DOHH2 (cell line): Measurements from ENCODE around the gene OSTF1.

Experiments
- H3F3A ChIP-seq: fragments of 200-600 bp; sonication (generic), shearing (Covaris generic); 2 replicates; pipeline ENCODE4 v1.6.0; 2016; ENCODE audit warnings: antibody characterized with exemption, mild to moderate bottlenecking; ENCODE audit not compliant: control insufficient read depth, insufficient read depth
- H3K27ac ChIP-seq: fragments of 200-600 bp; sonication (generic); 2 replicates; pipeline ENCODE4 v1.5.1; 2014; ENCODE audit warnings: low read depth, mild to moderate bottlenecking, low read length, moderate library complexity
- H3K27me3 ChIP-seq: fragments of 200-600 bp; sonication (generic); 2 replicates; pipeline ENCODE4 v1.6.1; 2014; ENCODE audit warnings: mild to moderate bottlenecking, low read length, mixed read lengths; ENCODE audit not compliant: control insufficient read depth
- H3K36me3 ChIP-seq: fragments of 200-600 bp; sonication (generic); 2 replicates; pipeline ENCODE4 v1.6.1; 2014; ENCODE audit warnings: mild to moderate bottlenecking, low read length, moderate library complexity, mixed read lengths; ENCODE audit not compliant: control insufficient read depth
- H3K4me1 ChIP-seq: fragments of 200-600 bp; sonication (generic); 2 replicates; pipeline ENCODE4 v1.6.1; 2014; ENCODE audit warnings: mild to moderate bottlenecking, low read length, mixed read lengths; ENCODE audit not compliant: control insufficient read depth
- H3K4me2 ChIP-seq: fragments of 200-600 bp; sonication (generic); 2 replicates; pipeline ENCODE4 v1.6.0; 2014; ENCODE audit warnings: mild to moderate bottlenecking, low read length, moderate library complexity
- H3K4me3 ChIP-seq: fragments of 200-600 bp; sonication (generic); 2 replicates; pipeline ENCODE4 v1.5.1; 2014; ENCODE audit warnings: mild to moderate bottlenecking, low read length, mixed read lengths
- H3K79me2 ChIP-seq: fragments of 200-600 bp; sonication (generic); 2 replicates; pipeline ENCODE4 v1.6.1; 2014; ENCODE audit warnings: mild to moderate bottlenecking, low read length, mixed read lengths; ENCODE audit not compliant: control insufficient read depth
- H3K9me2 ChIP-seq: fragments of 200-600 bp; sonication (generic); replicated peaks from 2 replicates; pipeline ENCODE4 v1.6.1; 2014; ENCODE audit warnings: mild to moderate bottlenecking, low read length, mixed read lengths; ENCODE audit not compliant: control insufficient read depth
- H3K9me3 ChIP-seq: fragments of 200-600 bp; sonication (generic); 2 replicates; pipeline ENCODE4 v1.6.1; 2014; ENCODE audit warnings: antibody characterized with exemption, low read length, mixed read lengths; ENCODE audit not compliant: control insufficient read depth, insufficient read depth
- H4K20me1 ChIP-seq: fragments of 200-600 bp; sonication (generic); 2 replicates; pipeline ENCODE4 v1.6.0; 2014; ENCODE audit warnings: low read depth, mild to moderate bottlenecking, antibody characterized with exemption, low read length, moderate library complexity; ENCODE audit not compliant: control insufficient read depth, insufficient read depth
- EZH2phosphoT487 ChIP-seq: fragments of 200-600 bp; sonication (generic); IDR thresholded peaks from 2 replicates; pipeline ENCODE4 v1.6.1; 2017; ENCODE audit warnings: borderline replicate concordance, mild to moderate bottlenecking, antibody characterized with exemption, low read length, moderate library complexity, mixed read lengths
- TF ChIP-seq, protein P1 (sequence below): fragments of 200-600 bp; sonication (generic); IDR thresholded peaks from one replicate; pipeline ENCODE4 v1.5.1; 2014; ENCODE audit warnings: antibody characterized with exemption, mild to moderate bottlenecking, low read depth, low read length; ENCODE audit not compliant: poor library complexity, severe bottlenecking

OSTF1 gene

DNA sequence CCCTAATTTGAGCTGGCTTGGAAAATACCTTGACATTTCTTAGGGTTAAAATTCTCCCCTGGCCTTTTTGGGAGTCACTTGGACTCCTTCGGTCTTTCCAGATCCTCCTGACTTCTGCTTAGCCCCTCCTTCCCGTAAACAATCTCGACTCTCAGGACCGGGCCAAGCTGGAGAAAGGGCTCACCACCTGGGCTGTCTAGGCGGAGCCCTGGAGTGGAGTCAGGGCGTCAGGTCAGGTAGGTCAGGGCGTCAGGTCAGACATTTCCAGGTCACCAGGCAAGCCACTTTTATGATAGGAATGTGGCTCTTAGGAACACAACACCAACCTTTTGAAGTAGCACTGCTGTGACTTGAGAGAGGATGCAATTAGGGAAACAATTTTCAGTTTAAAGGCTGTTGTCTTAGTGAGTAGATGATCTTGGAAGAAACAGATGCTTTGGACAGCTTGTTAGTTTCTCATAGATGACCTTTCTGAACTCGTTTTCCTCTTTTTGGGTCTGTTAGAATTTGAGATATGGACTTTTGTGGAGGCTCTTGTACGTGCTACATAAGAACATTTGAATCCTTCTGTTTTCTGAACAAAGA lies 12.8 kb downstream of the OSTF1 start:
- Histone ChIP-seq H3K27ac (no peak overlapping the region), H3K36me3 (no peaks in the 10 kb centered on the region), H3K9me3 (no peaks in the 10 kb centered on the region), H3K9me2 (no peaks in the 10 kb centered on the region), H3K4me1 (no peaks in the 10 kb centered on the region), H3K79me2 (peaks cover 74% of the 10 kb centered on the region), H3K27me3 (no peaks in the 10 kb centered on the region), H3F3A (no peaks in the 10 kb centered on the region), H3K4me2 (no peak overlapping the region), H3K4me3 (no peak overlapping the region), H4K20me1 (no peaks in the 10 kb centered on the region; the same call in 1 of the 2 replicates)
- TF ChIP-seq, protein P1, sequence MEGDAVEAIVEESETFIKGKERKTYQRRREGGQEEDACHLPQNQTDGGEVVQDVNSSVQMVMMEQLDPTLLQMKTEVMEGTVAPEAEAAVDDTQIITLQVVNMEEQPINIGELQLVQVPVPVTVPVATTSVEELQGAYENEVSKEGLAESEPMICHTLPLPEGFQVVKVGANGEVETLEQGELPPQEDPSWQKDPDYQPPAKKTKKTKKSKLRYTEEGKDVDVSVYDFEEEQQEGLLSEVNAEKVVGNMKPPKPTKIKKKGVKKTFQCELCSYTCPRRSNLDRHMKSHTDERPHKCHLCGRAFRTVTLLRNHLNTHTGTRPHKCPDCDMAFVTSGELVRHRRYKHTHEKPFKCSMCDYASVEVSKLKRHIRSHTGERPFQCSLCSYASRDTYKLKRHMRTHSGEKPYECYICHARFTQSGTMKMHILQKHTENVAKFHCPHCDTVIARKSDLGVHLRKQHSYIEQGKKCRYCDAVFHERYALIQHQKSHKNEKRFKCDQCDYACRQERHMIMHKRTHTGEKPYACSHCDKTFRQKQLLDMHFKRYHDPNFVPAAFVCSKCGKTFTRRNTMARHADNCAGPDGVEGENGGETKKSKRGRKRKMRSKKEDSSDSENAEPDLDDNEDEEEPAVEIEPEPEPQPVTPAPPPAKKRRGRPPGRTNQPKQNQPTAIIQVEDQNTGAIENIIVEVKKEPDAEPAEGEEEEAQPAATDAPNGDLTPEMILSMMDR, result no peak
- no peak for TF ChIP-seq EZH2phosphoT487

GRCh38 chr9:75102177-75102790 lies 14.0 kb downstream of the OSTF1 start:
- Histone ChIP-seq H3K36me3 (no peaks in the 10 kb centered on the region), H3K4me2 (no peak overlapping the region), H3K4me3 (no peak overlapping the region), H3F3A (no peaks in the 10 kb centered on the region), H4K20me1 (no peaks in the 10 kb centered on the region), H3K9me3 (no peaks in the 10 kb centered on the region), H3K9me2 (no peaks in the 10 kb centered on the region), H3K27me3 (no peaks in the 10 kb centered on the region), H3K79me2 (peaks cover 63% of the 10 kb centered on the region), H3K27ac (no peak overlapping the region), H3K4me1 (no peaks in the 10 kb centered on the region)
- TF ChIP-seq, protein P1, result no peak
- no peak for TF ChIP-seq EZH2phosphoT487

DNA sequence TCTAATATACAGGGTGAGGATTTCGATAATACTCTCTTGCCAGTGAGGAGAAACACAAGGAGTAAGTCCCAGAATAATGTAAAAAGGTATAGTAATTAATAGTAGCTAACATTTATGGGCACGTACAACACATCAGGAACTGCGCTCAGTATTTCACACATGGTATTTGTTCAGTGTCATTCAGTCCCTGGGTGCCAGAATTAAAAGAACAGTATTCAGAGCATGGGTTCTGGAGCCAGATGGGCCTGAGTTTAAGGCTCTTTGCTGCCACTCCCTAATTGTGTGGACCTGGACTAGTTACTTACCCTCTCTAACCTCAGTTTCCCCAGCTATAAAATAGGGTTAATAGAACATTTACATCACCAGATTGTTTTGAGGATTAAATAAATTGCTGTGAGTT lies 16.3 kb downstream of the OSTF1 start:
- Histone ChIP-seq H4K20me1 (no peaks in the 10 kb centered on the region), H3K79me2 (peaks cover 64% of the 10 kb centered on the region), H3K4me2 (no peak overlapping the region)

More for the DNA sequence above, 16.3 kb downstream of the OSTF1 start:
- no peaks in the 10 kb centered on the region for H3F3A ChIP-seq
- H3K27ac ChIP-seq, result no peak overlapping the region
- no peaks in the 10 kb centered on the region for H3K9me3 ChIP-seq
- H3K4me1 ChIP-seq, result no peaks in the 10 kb centered on the region
- H3K9me2 ChIP-seq, result no peaks in the 10 kb centered on the region
- no peaks in the 10 kb centered on the region for H3K36me3 ChIP-seq
- no peaks in the 10 kb centered on the region for H3K27me3 ChIP-seq
- TF ChIP-seq, protein P1, result no peak
- TF ChIP-seq EZH2phosphoT487, result no peak
- no peak overlapping the region for H3K4me3 ChIP-seq
